LNCAP (cell line): ENCODE data around the gene TNRC6B.

Experiments used
- CTCF ChIP-seq: fragments of 450-650 bp; IDR thresholded peaks from 2 replicates; pipeline ENCODE4 v1.5.1; 2017; ENCODE audit warnings: mild to moderate bottlenecking

Gene TNRC6B

GRCh38 chr22:40340044-40340443 is 162.3 kb downstream of the TNRC6B start:
- no peak for TF ChIP-seq CTCF

GRCh38 chr22:40341604-40342003 is 163.9 kb downstream of the TNRC6B start:
- TF ChIP-seq CTCF = no peak

- TF ChIP-seq CTCF = no peak
Measured at GRCh38 chr22:40342521-40342920, 164.8 kb downstream of the TNRC6B start.

GRCh38 chr22:40345271-40345670 is 167.5 kb downstream of the TNRC6B start:
- TF ChIP-seq CTCF = no peak

GRCh38 chr22:40345815-40346184 is 168.1 kb downstream of the TNRC6B start:
- TF ChIP-seq CTCF = no peak

GRCh38 chr22:40346185-40347118 is 168.7 kb downstream of the TNRC6B start, which contains the start of gene ADSL:
Gene ADSL, plus strand, starts transcription at chr22:40346500. Its CDS starts 59 bp downstream, at chr22:40346559.
- no peak for TF ChIP-seq CTCF

- TF ChIP-seq CTCF = no peak
Measured at GRCh38 chr22:40347300-40347699, 169.6 kb downstream of the TNRC6B start.
